H9 (cell line): ENCODE data around the gene KCNJ16. TPM values are rescaled to one million over a fixed set of nuclear protein-coding genes. Genes with fewer than 3 reads are reported as not detected.

Source experiments
- DNase-seq: peaks from one replicate; pipeline ENCODE4 v3.0.0-alpha.2; 2017
- H2AFZ ChIP-seq: one replicate; pipeline ENCODE4 v1.6.1; 2013; ENCODE audit warnings: mild to moderate bottlenecking, low read length, control low read depth, moderate library complexity
- H2AK5ac ChIP-seq: 2 replicates; pipeline ENCODE4 v1.6.1; 2013; ENCODE audit warnings: low read length, control low read depth, mixed read lengths; ENCODE audit not compliant: insufficient read length
- H2BK120ac ChIP-seq: one replicate; pipeline ENCODE4 v1.6.1; 2013; ENCODE audit warnings: low read depth, mild to moderate bottlenecking, low read length, control low read depth, inconsistent platforms; ENCODE audit not compliant: poor library complexity, severe bottlenecking
- H2BK12ac ChIP-seq: 2 replicates; pipeline ENCODE4 v1.6.1; 2013; ENCODE audit warnings: low read length, control low read depth, mixed read lengths, low read depth; ENCODE audit not compliant: insufficient read length
- H2BK15ac ChIP-seq: 2 replicates; pipeline ENCODE4 v1.6.1; 2013; ENCODE audit warnings: low read depth, low read length, control low read depth
- H2BK20ac ChIP-seq: one replicate; pipeline ENCODE4 v1.6.1; 2013; ENCODE audit warnings: low read depth, mild to moderate bottlenecking, low read length, control low read depth, inconsistent platforms; ENCODE audit not compliant: poor library complexity, severe bottlenecking
- H2BK5ac ChIP-seq: 2 replicates; pipeline ENCODE4 v1.6.1; 2013; ENCODE audit warnings: low read length, control low read depth, mixed read lengths; ENCODE audit not compliant: insufficient read length
- H3K14ac ChIP-seq: 2 replicates; pipeline ENCODE4 v1.6.1; 2013; ENCODE audit warnings: low read length, control low read depth; ENCODE audit not compliant: insufficient read depth
- H3K18ac ChIP-seq: 2 replicates; pipeline ENCODE4 v1.6.1; 2013; ENCODE audit warnings: low read depth, mild to moderate bottlenecking, mixed read lengths, low read length, control low read depth; ENCODE audit not compliant: insufficient read length
- H3K23ac ChIP-seq: 2 replicates; pipeline ENCODE4 v1.6.1; 2013; ENCODE audit warnings: low read length, control low read depth, mixed read lengths, low read depth; ENCODE audit not compliant: insufficient read length
- H3K23me2 ChIP-seq: 2 replicates; pipeline ENCODE4 v1.6.1; 2013; ENCODE audit warnings: low read depth, mild to moderate bottlenecking, mixed read lengths, low read length, control low read depth; ENCODE audit not compliant: insufficient read length, poor library complexity, severe bottlenecking
- H3K27ac ChIP-seq: 2 replicates; pipeline ENCODE4 v1.5.1; 2013; ENCODE audit warnings: low read length, control low read depth, mixed read lengths, low read depth; ENCODE audit not compliant: insufficient read length
- H3K27me3 ChIP-seq: 2 replicates; pipeline ENCODE4 v1.6.1; 2013; ENCODE audit warnings: low read length, control low read depth, inconsistent platforms; ENCODE audit not compliant: insufficient read depth
- H3K4ac ChIP-seq: 2 replicates; pipeline ENCODE4 v1.6.1; 2013; ENCODE audit warnings: low read depth, mild to moderate bottlenecking, control low read depth, inconsistent platforms, low read length, moderate library complexity
- H3K4me1 ChIP-seq: 2 replicates; pipeline ENCODE4 v1.6.1; 2013; ENCODE audit warnings: low read length, control low read depth, inconsistent platforms; ENCODE audit not compliant: insufficient read depth
- H3K4me2 ChIP-seq: 2 replicates; pipeline ENCODE4 v1.6.1; 2013; ENCODE audit warnings: low read length, control low read depth, mixed read lengths; ENCODE audit not compliant: insufficient read length, insufficient read depth
- H3K56ac ChIP-seq: 2 replicates; pipeline ENCODE4 v1.6.1; 2013; ENCODE audit warnings: low read depth, mild to moderate bottlenecking, mixed read lengths, low read length, control low read depth; ENCODE audit not compliant: insufficient read length
- H3K79me1 ChIP-seq: 2 replicates; pipeline ENCODE4 v1.6.1; 2013; ENCODE audit warnings: low read depth, mild to moderate bottlenecking, moderate library complexity, low read length, control low read depth, inconsistent platforms; ENCODE audit not compliant: insufficient read depth, poor library complexity, severe bottlenecking
- H3K79me2 ChIP-seq: 2 replicates; pipeline ENCODE4 v1.6.1; 2013; ENCODE audit warnings: low read length, control low read depth, inconsistent platforms; ENCODE audit not compliant: insufficient read depth
- H3K9ac ChIP-seq: 2 replicates; pipeline ENCODE4 v1.6.1; 2013; ENCODE audit warnings: low read length, control low read depth, mixed read lengths; ENCODE audit not compliant: insufficient read length; ENCODE audit errors: extremely low read depth
- H3K9me3 ChIP-seq: one replicate; pipeline ENCODE4 v1.6.1; 2013; ENCODE audit warnings: low read depth, low read length, inconsistent platforms; ENCODE audit not compliant: control insufficient read depth
- H3T11ph ChIP-seq: one replicate; pipeline ENCODE4 v1.6.1; 2013; ENCODE audit warnings: mild to moderate bottlenecking, low read length, control low read depth, inconsistent platforms
- H4K20me1 ChIP-seq: one replicate; pipeline ENCODE4 v1.6.1; 2013; ENCODE audit not compliant: control insufficient read depth, insufficient read length, insufficient read depth
- H4K5ac ChIP-seq: 2 replicates; pipeline ENCODE4 v1.6.1; 2013; ENCODE audit warnings: low read depth, mild to moderate bottlenecking, mixed read lengths, low read length, control low read depth; ENCODE audit not compliant: insufficient read length
- H4K8ac ChIP-seq: replicated peaks from 2 replicates; pipeline ENCODE4 v1.6.1; 2013; ENCODE audit warnings: low read length, control low read depth, mixed read lengths, low read depth; ENCODE audit not compliant: insufficient read length
- H4K91ac ChIP-seq: 2 replicates; pipeline ENCODE4 v1.6.1; 2013; ENCODE audit warnings: low read depth, mild to moderate bottlenecking, moderate library complexity, mixed read lengths, low read length, control low read depth; ENCODE audit not compliant: insufficient read length
- H3K27ac Mint-ChIP-seq, 3 experiments: 2 replicates in 2 of 3; 3 replicates in 1 of 3; pipeline ENCODE4 v1.8.0; 2020 to 2021; ENCODE audit warnings: mixed read lengths in 3 of 3, mild to moderate bottlenecking in 1 of 3, moderate library complexity in 1 of 3
- H3K27me3 Mint-ChIP-seq: 2 replicates; pipeline ENCODE4 v1.8.0; 2021; ENCODE audit warnings: low read depth, mild to moderate bottlenecking, moderate library complexity, mixed read lengths
- H3K36me3 Mint-ChIP-seq, 3 experiments: 2 replicates in 2 of 3; 3 replicates in 1 of 3; pipeline ENCODE4 v1.8.0; 2020 to 2021; ENCODE audit warnings: low read depth in 3 of 3, mixed read lengths in 3 of 3; ENCODE audit not compliant: insufficient read depth in 1 of 3
- H3K4me1 Mint-ChIP-seq, 2 experiments: 2 replicates each; pipeline ENCODE4 v1.8.0; 2020; ENCODE audit warnings: mixed read lengths in 2 of 2
- H3K4me3 Mint-ChIP-seq, 2 experiments: 2 replicates in 1 of 2; 3 replicates in 1 of 2; pipeline ENCODE4 v1.8.0; 2020 to 2021; ENCODE audit warnings: mild to moderate bottlenecking in 2 of 2, mixed read lengths in 2 of 2, moderate library complexity in 1 of 2
- H3K9me3 Mint-ChIP-seq, 2 experiments: 2 replicates in 1 of 2; 3 replicates in 1 of 2; pipeline ENCODE4 v1.8.0; 2020; ENCODE audit warnings: mild to moderate bottlenecking in 2 of 2, mixed read lengths in 2 of 2, moderate library complexity in 1 of 2
- WGBS: extraction: QIAGEN DNeasy Blood & Tissue Kit; methylation state at CpG from one replicate; pipeline ENCODE4 v1.1.7; 2013; ENCODE audit warnings: missing lambda C conversion rate, low lambda C conversion rate, mixed read lengths; ENCODE audit not compliant: insufficient read length; ENCODE audit errors: extremely low coverage; 5-methylcytosine and 5-hydroxymethylcytosine counted together
- total RNA-seq: library from RNA; stranded (reverse); gene quantifications from 2 replicates; pipeline ENCODE4 v1.2.1, GENCODE V29; 2021
- TF ChIP-seq, protein P1 (sequence below): fragments of 200-600 bp; sonication (generic); conservative IDR thresholded peaks from 3 replicates; pipeline ENCODE4 v1.8.0; 2021; ENCODE audit warnings: antibody characterized with exemption, mild to moderate bottlenecking

Gene KCNJ16
- total RNA-seq, 1 experiment from 2014 or later = not detected

- Mint-ChIP-seq H3K27me3 (no peaks in the 10 kb centered on the region), H3K4me1 (peaks cover 8 to 11% of the 10 kb centered on the region in 2 experiments), H3K36me3 (no peaks in the 10 kb centered on the region), H3K27ac (no peak overlapping the region), H3K4me3 (no peak overlapping the region), H3K9me3 (no peaks in the 10 kb centered on the region)
- H2BK5ac ChIP-seq = no peak overlapping the region
- DNase-seq = no peak
- no peak overlapping the region for H3K27ac ChIP-seq
- no peaks in the 10 kb centered on the region for H3K27me3 ChIP-seq
- H3K79me1 ChIP-seq = no peaks in the 10 kb centered on the region
- no peak overlapping the region for H3K18ac ChIP-seq
- H4K8ac ChIP-seq = no peak overlapping the region
- H2BK12ac ChIP-seq = no peak overlapping the region
- H4K5ac ChIP-seq = no peak overlapping the region
- H4K91ac ChIP-seq = no peak overlapping the region
- H2BK15ac ChIP-seq = no peak overlapping the region
- H3K9ac ChIP-seq = no peak overlapping the region
- H2AFZ ChIP-seq = no peak overlapping the region
- no peak overlapping the region for H2BK120ac ChIP-seq
- no peak overlapping the region for H3K4me2 ChIP-seq
- no peaks in the 10 kb centered on the region for H4K20me1 ChIP-seq
- no peak overlapping the region for H3K4ac ChIP-seq
- H3T11ph ChIP-seq = no peak overlapping the region
- H2AK5ac ChIP-seq = no peak overlapping the region
- H3K23ac ChIP-seq = no peak overlapping the region
- H3K9me3 ChIP-seq = no peaks in the 10 kb centered on the region
- H3K23me2 ChIP-seq = no peaks in the 10 kb centered on the region
- no peaks in the 10 kb centered on the region for H3K79me2 ChIP-seq
- TF ChIP-seq, protein P1, sequence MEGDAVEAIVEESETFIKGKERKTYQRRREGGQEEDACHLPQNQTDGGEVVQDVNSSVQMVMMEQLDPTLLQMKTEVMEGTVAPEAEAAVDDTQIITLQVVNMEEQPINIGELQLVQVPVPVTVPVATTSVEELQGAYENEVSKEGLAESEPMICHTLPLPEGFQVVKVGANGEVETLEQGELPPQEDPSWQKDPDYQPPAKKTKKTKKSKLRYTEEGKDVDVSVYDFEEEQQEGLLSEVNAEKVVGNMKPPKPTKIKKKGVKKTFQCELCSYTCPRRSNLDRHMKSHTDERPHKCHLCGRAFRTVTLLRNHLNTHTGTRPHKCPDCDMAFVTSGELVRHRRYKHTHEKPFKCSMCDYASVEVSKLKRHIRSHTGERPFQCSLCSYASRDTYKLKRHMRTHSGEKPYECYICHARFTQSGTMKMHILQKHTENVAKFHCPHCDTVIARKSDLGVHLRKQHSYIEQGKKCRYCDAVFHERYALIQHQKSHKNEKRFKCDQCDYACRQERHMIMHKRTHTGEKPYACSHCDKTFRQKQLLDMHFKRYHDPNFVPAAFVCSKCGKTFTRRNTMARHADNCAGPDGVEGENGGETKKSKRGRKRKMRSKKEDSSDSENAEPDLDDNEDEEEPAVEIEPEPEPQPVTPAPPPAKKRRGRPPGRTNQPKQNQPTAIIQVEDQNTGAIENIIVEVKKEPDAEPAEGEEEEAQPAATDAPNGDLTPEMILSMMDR = no peak
- H2BK20ac ChIP-seq = no peak overlapping the region
- no peaks in the 10 kb centered on the region for H3K4me1 ChIP-seq
- no CpG with 5 or more reads among the region's 5 CpGs for WGBS
- no peak overlapping the region for H3K56ac ChIP-seq
- no peak overlapping the region for H3K14ac ChIP-seq
Measured at GRCh38 chr17:70067134-70067533, 7.9 kb upstream of the KCNJ16 start.
